ENCODE data around the gene HK3.

Gene HK3

GRCh38 chr5:176908675-176909368, 9.7 kb upstream of the HK3 start:
- Histone ChIP-seq H3K4me2 (ENCODE audit: low read length) (no peak overlapping the region), H3K79me1 (ENCODE audit: low read length) (no peaks in the 10 kb centered on the region), H3K4ac (ENCODE audit: low read depth, low read length) (no peak overlapping the region), H3K36me3 (ENCODE audit: control insufficient read depth in 1 of 2, insufficient read depth in 2 of 2, low read length in 2 of 2) (peaks cover 6 to 27% of the 10 kb centered on the region in 2 experiments), H3K27ac (ENCODE audit: low read depth, low read length) (no peak overlapping the region), H3K27me3 (ENCODE audit: insufficient read depth, low read length) (no peaks in the 10 kb centered on the region), H3K14ac (ENCODE audit: low read length) (no peak overlapping the region), H2AFZ (ENCODE audit: insufficient read depth, low read length, poor library complexity) (no peak overlapping the region), H2BK5ac (ENCODE audit: low read depth, low read length, poor library complexity) (no peak overlapping the region), H3K4me3 (ENCODE audit: low read depth, low read length) (no peak overlapping the region), H3K9me3 (ENCODE audit: insufficient read depth, low read depth, low read length) (no peaks in the 10 kb centered on the region), H2BK120ac (ENCODE audit: insufficient read depth, low read length, poor library complexity) (no peak overlapping the region), H3K23ac (ENCODE audit: low read length) (no peak overlapping the region), H3K4me1 (ENCODE audit: control insufficient read depth in 1 of 2, insufficient read depth in 2 of 2, low read length in 2 of 2) (no peaks in the 10 kb centered on the region), H2BK12ac (ENCODE audit: low read length) (no peak overlapping the region), H3K9ac (ENCODE audit: low read length) (no peak overlapping the region), H4K8ac (ENCODE audit: low read depth, low read length) (no peak overlapping the region), H4K91ac (ENCODE audit: low read depth, low read length) (no peak overlapping the region), H3K79me2 (ENCODE audit: control insufficient read depth, insufficient read depth, low read length, poor library complexity) (no peaks in the 10 kb centered on the region), H2AK5ac (ENCODE audit: low read length) (no peak overlapping the region), H3K18ac (ENCODE audit: low read length) (no peak overlapping the region), H4K12ac (ENCODE audit: low read depth, low read length) (no peak overlapping the region)
- no CpG with 5 or more reads among the region's 5 CpGs for WGBS (ENCODE audit: extremely low coverage, insufficient coverage, insufficient read length)
- no peak for DNase-seq

GRCh38 chr5:176906796-176907195, 7.7 kb upstream of the HK3 start:
- Histone ChIP-seq H3K4ac (ENCODE audit: low read depth, low read length) (no peak overlapping the region), H4K8ac (ENCODE audit: low read depth, low read length) (no peak overlapping the region), H2BK120ac (ENCODE audit: insufficient read depth, low read length, poor library complexity) (no peak overlapping the region), H2BK12ac (ENCODE audit: low read length) (no peak overlapping the region), H3K79me1 (ENCODE audit: low read length) (no peaks in the 10 kb centered on the region), H2AFZ (ENCODE audit: insufficient read depth, low read length, poor library complexity) (no peak overlapping the region), H3K18ac (ENCODE audit: low read length) (no peak overlapping the region), H3K4me3 (ENCODE audit: low read depth, low read length) (no peak overlapping the region), H3K14ac (ENCODE audit: low read length) (no peak overlapping the region), H3K79me2 (ENCODE audit: control insufficient read depth, insufficient read depth, low read length, poor library complexity) (no peaks in the 10 kb centered on the region), H3K9me3 (ENCODE audit: insufficient read depth, low read depth, low read length) (no peaks in the 10 kb centered on the region), H3K9ac (ENCODE audit: low read length) (no peak overlapping the region), H3K36me3 (ENCODE audit: control insufficient read depth in 1 of 2, insufficient read depth in 2 of 2, low read length in 2 of 2) (peaks cover 7 to 31% of the 10 kb centered on the region in 2 experiments), H2BK5ac (ENCODE audit: low read depth, low read length, poor library complexity) (no peak overlapping the region), H3K27me3 (ENCODE audit: insufficient read depth, low read length) (no peaks in the 10 kb centered on the region), H4K91ac (ENCODE audit: low read depth, low read length) (no peak overlapping the region), H3K4me2 (ENCODE audit: low read length) (no peak overlapping the region), H3K27ac (ENCODE audit: low read depth, low read length) (no peak overlapping the region), H2AK5ac (ENCODE audit: low read length) (no peak overlapping the region), H4K12ac (ENCODE audit: low read depth, low read length) (no peak overlapping the region), H3K4me1 (ENCODE audit: control insufficient read depth in 1 of 2, insufficient read depth in 2 of 2, low read length in 2 of 2) (no peaks in the 10 kb centered on the region), H3K23ac (ENCODE audit: low read length) (no peak overlapping the region)
- no CpG with 5 or more reads among the region's 3 CpGs for WGBS (ENCODE audit: extremely low coverage, insufficient coverage, insufficient read length)
- no peak for DNase-seq

GRCh38 chr5:176906126-176906525, 7.0 kb upstream of the HK3 start:
- no peak overlapping the region for H3K14ac ChIP-seq (ENCODE audit: low read length)
- peaks cover 7 to 31% of the 10 kb centered on the region in 2 experiments for H3K36me3 ChIP-seq (ENCODE audit: control insufficient read depth in 1 of 2, insufficient read depth in 2 of 2, low read length in 2 of 2)
- no peak overlapping the region for H3K9ac ChIP-seq (ENCODE audit: low read length)
- H4K12ac ChIP-seq (ENCODE audit: low read depth, low read length): no peak overlapping the region
- H3K4ac ChIP-seq (ENCODE audit: low read depth, low read length): no peak overlapping the region
- WGBS (ENCODE audit: extremely low coverage, insufficient coverage, insufficient read length): no CpG with 5 or more reads among the region's 1 CpG
- H4K91ac ChIP-seq (ENCODE audit: low read depth, low read length): no peak overlapping the region
- H4K8ac ChIP-seq (ENCODE audit: low read depth, low read length): no peak overlapping the region
- H3K79me2 ChIP-seq (ENCODE audit: control insufficient read depth, insufficient read depth, low read length, poor library complexity): no peaks in the 10 kb centered on the region
- no peak overlapping the region for H2AFZ ChIP-seq (ENCODE audit: insufficient read depth, low read length, poor library complexity)
- no peak overlapping the region for H3K27ac ChIP-seq (ENCODE audit: low read depth, low read length)
- H2BK5ac ChIP-seq (ENCODE audit: low read depth, low read length, poor library complexity): no peak overlapping the region
- H3K79me1 ChIP-seq (ENCODE audit: low read length): no peaks in the 10 kb centered on the region
- no peak overlapping the region for H2BK12ac ChIP-seq (ENCODE audit: low read length)
- no peak overlapping the region for H2AK5ac ChIP-seq (ENCODE audit: low read length)
- H3K4me1 ChIP-seq (ENCODE audit: control insufficient read depth in 1 of 2, insufficient read depth in 2 of 2, low read length in 2 of 2): no peaks in the 10 kb centered on the region
- no peak overlapping the region for H2BK120ac ChIP-seq (ENCODE audit: insufficient read depth, low read length, poor library complexity)
- no peak overlapping the region for H3K4me3 ChIP-seq (ENCODE audit: low read depth, low read length)
- no peak overlapping the region for H3K4me2 ChIP-seq (ENCODE audit: low read length)
- no peaks in the 10 kb centered on the region for H3K27me3 ChIP-seq (ENCODE audit: insufficient read depth, low read length)
- H3K23ac ChIP-seq (ENCODE audit: low read length): no peak overlapping the region
- H3K9me3 ChIP-seq (ENCODE audit: insufficient read depth, low read depth, low read length): no peaks in the 10 kb centered on the region
- no peak overlapping the region for H3K18ac ChIP-seq (ENCODE audit: low read length)
- no peak for DNase-seq

- H3K27ac ChIP-seq (ENCODE audit: low read depth, low read length): no peak overlapping the region
- no peak overlapping the region for H4K12ac ChIP-seq (ENCODE audit: low read depth, low read length)
- no peaks in the 10 kb centered on the region for H3K79me2 ChIP-seq (ENCODE audit: control insufficient read depth, insufficient read depth, low read length, poor library complexity)
- H2AFZ ChIP-seq (ENCODE audit: insufficient read depth, low read length, poor library complexity): no peak overlapping the region
- H4K8ac ChIP-seq (ENCODE audit: low read depth, low read length): no peak overlapping the region
- DNase-seq: no peak
- H3K14ac ChIP-seq (ENCODE audit: low read length): no peak overlapping the region
- H3K9me3 ChIP-seq (ENCODE audit: insufficient read depth, low read depth, low read length): no peaks in the 10 kb centered on the region
- H3K23ac ChIP-seq (ENCODE audit: low read length): no peak overlapping the region
- H3K4ac ChIP-seq (ENCODE audit: low read depth, low read length): no peak overlapping the region
- H3K9ac ChIP-seq (ENCODE audit: low read length): no peak overlapping the region
- no CpG with 5 or more reads among the region's 3 CpGs for whole genome bisulfite sequencing (ENCODE audit: extremely low coverage, insufficient coverage, insufficient read length)
- no peak overlapping the region for H2AK5ac ChIP-seq (ENCODE audit: low read length)
- H3K4me1 ChIP-seq (ENCODE audit: control insufficient read depth in 1 of 2, insufficient read depth in 2 of 2, low read length in 2 of 2): no peaks in the 10 kb centered on the region
- H3K36me3 ChIP-seq (ENCODE audit: control insufficient read depth in 1 of 2, insufficient read depth in 2 of 2, low read length in 2 of 2): peaks cover 7 to 31% of the 10 kb centered on the region in 2 experiments
- no peak overlapping the region for H2BK5ac ChIP-seq (ENCODE audit: low read depth, low read length, poor library complexity)
- no peak overlapping the region for H2BK12ac ChIP-seq (ENCODE audit: low read length)
- H3K79me1 ChIP-seq (ENCODE audit: low read length): no peaks in the 10 kb centered on the region
- no peak overlapping the region for H2BK120ac ChIP-seq (ENCODE audit: insufficient read depth, low read length, poor library complexity)
- H4K91ac ChIP-seq (ENCODE audit: low read depth, low read length): no peak overlapping the region
- H3K4me2 ChIP-seq (ENCODE audit: low read length): no peak overlapping the region
- no peak overlapping the region for H3K4me3 ChIP-seq (ENCODE audit: low read depth, low read length)
- H3K18ac ChIP-seq (ENCODE audit: low read length): no peak overlapping the region
- H3K27me3 ChIP-seq (ENCODE audit: insufficient read depth, low read length): no peaks in the 10 kb centered on the region
These were observed 5.1 kb upstream of the HK3 start for GRCh38 chr5:176904276-176904675.

Measured in trophoblast cell (in vitro differentiated cells and primary cell).